AG04449 (cell line): ENCODE results near the gene PINLYP.

ENCODE experiments used
- CTCF ChIA-PET: fragments of 350-600 bp; formaldehyde crosslinking; extraction: SDS; loops from one replicate; lab custom pipeline; 2021; ENCODE audit warnings: antibody characterized with exemption; lab: Yijun Ruan, JAX
- POLR2A ChIA-PET: fragments of 400-600, 350-600 bp; formaldehyde crosslinking; extraction: SDS; loops from one replicate; lab custom pipeline; 2020; ENCODE audit warnings: antibody characterized with exemption, inconsistent platforms; lab: Yijun Ruan, JAX
- DNase-seq: peaks from one replicate; pipeline ENCODE4 v3.0.0-alpha.2; 2010; ENCODE audit warnings: low read depth, low spot score
- H3K4me3 ChIP-seq: 2 replicates; pipeline ENCODE4 v1.5.1; 2011; ENCODE audit warnings: low read depth, mild to moderate bottlenecking, control low read depth, low read length
- CTCF ChIP-seq: IDR thresholded peaks from one replicate; pipeline ENCODE4 v1.5.1; 2011; ENCODE audit warnings: mild to moderate bottlenecking, moderate library complexity, low read length, control low read depth, inconsistent platforms; ENCODE audit not compliant: insufficient read depth; ENCODE audit errors: missing control alignments

The PINLYP gene

GRCh38 chr19:43620061-43621001, 44.7 kb downstream of the PINLYP start:
- peak overlapping the region; percentile 81 for H3K4me3 ChIP-seq
- POLR2A ChIA-PET: no interaction called here
- CTCF ChIA-PET: no interaction called here
- no peak for DNase-seq
- TF ChIP-seq CTCF: no peak

GRCh38 chr19:43622070-43622469, 46.5 kb downstream of the PINLYP start:
- TF ChIP-seq CTCF: no peak
- POLR2A ChIA-PET: no interaction called here
- DNase-seq: no peak
- no peak overlapping the region for H3K4me3 ChIP-seq
- CTCF ChIA-PET: interaction anchor here (0.6 kb wide), 1 partner anchor 87 kb away, joined by 3 read pairs; no protein-coding TSS in a partner anchor

GRCh38 chr19:43622956-43623355, 47.4 kb downstream of the PINLYP start:
- no peak for DNase-seq
- CTCF ChIA-PET: no interaction called here

GRCh38 chr19:43623889-43624670, 48.5 kb downstream of the PINLYP start:
- DNase-seq: no peak
- CTCF ChIA-PET: no interaction called here
- POLR2A ChIA-PET: no interaction called here
- no peak overlapping the region for H3K4me3 ChIP-seq
- no peak for TF ChIP-seq CTCF

More at GRCh38 chr19:43622956-43623355, 47.4 kb downstream of the PINLYP start:
- POLR2A ChIA-PET: no interaction called here
- H3K4me3 ChIP-seq: no peak overlapping the region
- no peak for TF ChIP-seq CTCF

- no peak for TF ChIP-seq CTCF
- no peak overlapping the region for H3K4me3 ChIP-seq
- no peak for DNase-seq
- CTCF ChIA-PET: no interaction called here
- POLR2A ChIA-PET: no interaction called here
Observed at GRCh38 chr19:43624933-43625332, 49.3 kb downstream of the PINLYP start.

GRCh38 chr19:43625918-43626579, 50.4 kb downstream of the PINLYP start:
- POLR2A ChIA-PET: no interaction called here
- DNase-seq: no peak

More at GRCh38 chr19:43625918-43626579, 50.4 kb downstream of the PINLYP start:
- TF ChIP-seq CTCF: no peak
- CTCF ChIA-PET: no interaction called here
- no peak overlapping the region for H3K4me3 ChIP-seq
